Erythroblast (primary cell): ENCODE results near the gene GOLGA1.

Source experiments
- GATA1 ChIP-seq: IDR thresholded peaks from 2 replicates; pipeline ENCODE4 v1.6.1; 2011; ENCODE audit warnings: low read depth, mild to moderate bottlenecking, control low read depth, low read length, moderate library complexity
- POLR2A ChIP-seq: IDR thresholded peaks from 2 replicates; pipeline ENCODE4 v1.6.1; 2011; ENCODE audit warnings: mild to moderate bottlenecking, low read length

DNA sequence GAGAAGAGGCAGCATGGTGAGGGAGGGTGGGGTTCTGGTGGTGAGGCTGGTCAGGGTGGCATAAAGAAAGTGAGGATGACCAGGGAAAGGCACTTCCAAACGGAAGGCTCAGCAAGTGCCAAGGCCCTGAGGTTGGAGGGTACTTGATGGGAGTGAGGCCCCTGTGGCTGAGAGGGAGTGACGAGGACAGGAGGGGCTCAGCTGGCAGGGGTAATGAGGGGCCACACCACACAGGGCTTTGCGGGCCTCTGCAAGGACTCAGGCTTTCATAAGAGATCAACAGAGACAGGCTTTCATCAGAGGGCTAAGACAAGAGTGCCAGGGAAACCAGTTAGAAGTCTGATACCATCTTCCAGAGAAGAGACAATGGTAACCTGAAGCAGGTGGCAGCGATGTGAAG lies 55.3 kb downstream of the GOLGA1 start:
- TF ChIP-seq POLR2A (no peak), GATA1 (no peak)
